HL-60 (cell line): ENCODE data around the gene FBXL5.

ENCODE experiments used
- DNase-seq, 2 experiments: peaks; one replicate each; pipeline ENCODE4 v3.0.0-alpha.2; 2010 to 2020; ENCODE audit warnings: low read depth in 1 of 2, low spot score in 1 of 2
- H3K27ac ChIP-seq: fragments of 250-450 bp; sonication (Bioruptor Pico); replicated peaks from 2 replicates; pipeline ENCODE4 v1.5.1; 2020; ENCODE audit warnings: mild to moderate bottlenecking, moderate library complexity
- H3K27me3 ChIP-seq: fragments of 250-450 bp; sonication (Bioruptor Pico); 2 replicates; pipeline ENCODE4 v1.5.1; 2021; ENCODE audit warnings: mild to moderate bottlenecking, moderate library complexity; ENCODE audit not compliant: insufficient read depth, poor library complexity, severe bottlenecking
- H3K4me3 ChIP-seq: replicated peaks from 2 replicates; pipeline ENCODE4 v1.5.1; 2011; ENCODE audit warnings: mild to moderate bottlenecking, control low read depth, low read length; ENCODE audit not compliant: insufficient read depth
- GABPA ChIP-seq: IDR thresholded peaks from 2 replicates; pipeline ENCODE4 v1.6.1; 2012; ENCODE audit warnings: low read depth
- POLR2AphosphoS5 ChIP-seq: IDR thresholded peaks from 2 replicates; pipeline ENCODE4 v1.6.1; 2012; ENCODE audit warnings: low read depth
- SPI1 ChIP-seq: IDR thresholded peaks from 2 replicates; pipeline ENCODE4 v1.6.1; 2012; ENCODE audit warnings: low read depth, mild to moderate bottlenecking, borderline replicate concordance
- TF ChIP-seq, protein P1 (sequence below): IDR thresholded peaks from 2 replicates; pipeline ENCODE4 v1.6.1; 2012; ENCODE audit warnings: low read depth; ENCODE audit not compliant: insufficient replicate concordance
- TF ChIP-seq, protein P2 (sequence below): IDR thresholded peaks from one replicate; pipeline ENCODE4 v1.5.1; 2011; ENCODE audit warnings: low read length, control low read depth, inconsistent platforms; ENCODE audit not compliant: insufficient read depth

FBXL5 gene

DNA sequence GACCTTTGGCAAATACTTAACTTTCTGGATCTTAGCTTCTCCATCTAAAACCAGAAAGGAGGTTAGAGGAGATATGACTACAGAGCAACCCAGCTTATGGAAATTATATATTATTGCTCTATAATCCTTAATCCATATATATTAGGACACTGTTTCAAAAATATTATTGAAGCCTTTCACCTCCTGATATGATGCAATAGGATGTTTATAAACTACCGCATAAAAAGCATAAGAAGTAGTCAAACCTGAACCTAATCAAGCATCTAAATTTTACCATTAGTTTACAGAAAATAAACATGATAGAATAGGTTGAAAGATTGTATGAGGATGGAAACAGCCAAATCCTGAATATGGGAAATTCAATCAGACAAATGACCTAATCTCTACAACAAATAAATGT is 20.9 kb upstream of the FBXL5 start:
- DNase-seq = no peak
- Histone ChIP-seq H3K4me3 (no peak overlapping the region), H3K27me3 (no peaks in the 10 kb centered on the region), H3K27ac (no peak overlapping the region)
- TF ChIP-seq GABPA = no peak
- TF ChIP-seq, protein P1, sequence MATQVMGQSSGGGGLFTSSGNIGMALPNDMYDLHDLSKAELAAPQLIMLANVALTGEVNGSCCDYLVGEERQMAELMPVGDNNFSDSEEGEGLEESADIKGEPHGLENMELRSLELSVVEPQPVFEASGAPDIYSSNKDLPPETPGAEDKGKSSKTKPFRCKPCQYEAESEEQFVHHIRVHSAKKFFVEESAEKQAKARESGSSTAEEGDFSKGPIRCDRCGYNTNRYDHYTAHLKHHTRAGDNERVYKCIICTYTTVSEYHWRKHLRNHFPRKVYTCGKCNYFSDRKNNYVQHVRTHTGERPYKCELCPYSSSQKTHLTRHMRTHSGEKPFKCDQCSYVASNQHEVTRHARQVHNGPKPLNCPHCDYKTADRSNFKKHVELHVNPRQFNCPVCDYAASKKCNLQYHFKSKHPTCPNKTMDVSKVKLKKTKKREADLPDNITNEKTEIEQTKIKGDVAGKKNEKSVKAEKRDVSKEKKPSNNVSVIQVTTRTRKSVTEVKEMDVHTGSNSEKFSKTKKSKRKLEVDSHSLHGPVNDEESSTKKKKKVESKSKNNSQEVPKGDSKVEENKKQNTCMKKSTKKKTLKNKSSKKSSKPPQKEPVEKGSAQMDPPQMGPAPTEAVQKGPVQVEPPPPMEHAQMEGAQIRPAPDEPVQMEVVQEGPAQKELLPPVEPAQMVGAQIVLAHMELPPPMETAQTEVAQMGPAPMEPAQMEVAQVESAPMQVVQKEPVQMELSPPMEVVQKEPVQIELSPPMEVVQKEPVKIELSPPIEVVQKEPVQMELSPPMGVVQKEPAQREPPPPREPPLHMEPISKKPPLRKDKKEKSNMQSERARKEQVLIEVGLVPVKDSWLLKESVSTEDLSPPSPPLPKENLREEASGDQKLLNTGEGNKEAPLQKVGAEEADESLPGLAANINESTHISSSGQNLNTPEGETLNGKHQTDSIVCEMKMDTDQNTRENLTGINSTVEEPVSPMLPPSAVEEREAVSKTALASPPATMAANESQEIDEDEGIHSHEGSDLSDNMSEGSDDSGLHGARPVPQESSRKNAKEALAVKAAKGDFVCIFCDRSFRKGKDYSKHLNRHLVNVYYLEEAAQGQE = no peak
- TF ChIP-seq, protein P2, sequence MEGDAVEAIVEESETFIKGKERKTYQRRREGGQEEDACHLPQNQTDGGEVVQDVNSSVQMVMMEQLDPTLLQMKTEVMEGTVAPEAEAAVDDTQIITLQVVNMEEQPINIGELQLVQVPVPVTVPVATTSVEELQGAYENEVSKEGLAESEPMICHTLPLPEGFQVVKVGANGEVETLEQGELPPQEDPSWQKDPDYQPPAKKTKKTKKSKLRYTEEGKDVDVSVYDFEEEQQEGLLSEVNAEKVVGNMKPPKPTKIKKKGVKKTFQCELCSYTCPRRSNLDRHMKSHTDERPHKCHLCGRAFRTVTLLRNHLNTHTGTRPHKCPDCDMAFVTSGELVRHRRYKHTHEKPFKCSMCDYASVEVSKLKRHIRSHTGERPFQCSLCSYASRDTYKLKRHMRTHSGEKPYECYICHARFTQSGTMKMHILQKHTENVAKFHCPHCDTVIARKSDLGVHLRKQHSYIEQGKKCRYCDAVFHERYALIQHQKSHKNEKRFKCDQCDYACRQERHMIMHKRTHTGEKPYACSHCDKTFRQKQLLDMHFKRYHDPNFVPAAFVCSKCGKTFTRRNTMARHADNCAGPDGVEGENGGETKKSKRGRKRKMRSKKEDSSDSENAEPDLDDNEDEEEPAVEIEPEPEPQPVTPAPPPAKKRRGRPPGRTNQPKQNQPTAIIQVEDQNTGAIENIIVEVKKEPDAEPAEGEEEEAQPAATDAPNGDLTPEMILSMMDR = no peak
- no peak for TF ChIP-seq POLR2AphosphoS5
- TF ChIP-seq SPI1 = no peak

DNA sequence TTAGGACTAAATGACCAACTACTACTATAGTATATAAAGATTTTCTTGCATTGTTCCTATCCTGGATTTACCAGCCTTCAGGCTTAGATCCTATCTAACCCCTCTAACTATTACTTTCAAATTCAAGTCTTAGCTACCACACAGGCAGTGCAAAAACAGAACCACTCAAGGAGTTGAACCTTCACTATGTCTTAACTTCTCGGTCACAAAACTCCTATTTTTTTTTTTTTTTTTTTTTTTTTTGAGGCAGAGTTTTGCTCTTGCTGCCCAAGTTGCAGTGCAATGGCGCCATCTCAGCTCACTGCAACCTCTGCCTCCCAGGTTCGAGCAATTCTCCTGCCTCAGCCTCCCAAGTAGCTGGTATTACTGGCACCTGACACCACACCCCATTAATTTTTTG is 20.2 kb upstream of the FBXL5 start:
- Histone ChIP-seq H3K4me3 (no peak overlapping the region), H3K27ac (no peak overlapping the region), H3K27me3 (no peaks in the 10 kb centered on the region)
- TF ChIP-seq, protein P1 = no peak
- no peak for TF ChIP-seq POLR2AphosphoS5
- no peak for TF ChIP-seq GABPA
- TF ChIP-seq SPI1 = no peak
- TF ChIP-seq, protein P2 = no peak
- no peak for DNase-seq

GRCh38 chr4:15674926-15675325 is 19.8 kb upstream of the FBXL5 start:
- Histone ChIP-seq H3K4me3 (no peak overlapping the region), H3K27me3 (no peaks in the 10 kb centered on the region), H3K27ac (no peak overlapping the region)
- no peak for DNase-seq
- TF ChIP-seq, protein P2 = no peak
- TF ChIP-seq, protein P1 = no peak
- no peak for TF ChIP-seq POLR2AphosphoS5
- no peak for TF ChIP-seq GABPA
- no peak for TF ChIP-seq SPI1
